Measurements from ENCODE around the gene NHSL2.

DNA sequence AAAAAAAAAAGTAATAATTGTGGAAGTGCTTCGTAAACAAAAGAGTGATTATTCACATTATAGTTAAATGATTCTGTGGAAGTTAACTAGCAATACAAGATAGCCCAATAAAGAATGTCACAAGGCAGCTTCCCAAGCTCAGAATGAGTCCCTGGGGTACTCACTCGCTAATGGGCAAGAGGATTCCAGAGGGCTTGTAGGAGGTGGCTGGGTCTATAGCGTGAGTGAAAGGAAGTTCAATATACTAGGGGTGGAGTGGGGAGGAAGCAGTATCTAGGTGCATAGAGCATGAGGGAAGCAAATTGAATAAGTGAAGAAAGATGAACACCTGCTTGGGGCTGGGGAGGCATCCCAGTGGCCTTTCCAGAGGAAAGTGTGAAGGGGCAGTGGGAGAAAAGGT is 178.6 kb downstream of the NHSL2 start:
- TF ChIP-seq YY1 (IDR thresholded peaks at IDR 0.05; ENCODE audit: insufficient read depth, insufficient read length): no peak
- no peak for TF ChIP-seq SUZ12 (IDR thresholded peaks at IDR 0.05; ENCODE audit: extremely low read depth, insufficient read depth, insufficient read length)

Measured in NT2/D1 (cell line).